ENCODE measurements around the gene BMAL2.

Gene BMAL2

GRCh38 chr12:27338473-27338872 lies 5.8 kb downstream of the BMAL2 start:
- TF ChIP-seq RARB (CRISPR knock-in tag; IDR thresholded peaks at IDR 0.05) (no peak), ZFP3 (CRISPR knock-in tag; IDR thresholded peaks at IDR 0.05) (no peak), SNAI2 (CRISPR knock-in tag; IDR thresholded peaks at IDR 0.05) (no peak), POU6F1 (CRISPR knock-in tag; IDR thresholded peaks at IDR 0.05; ENCODE audit: borderline replicate concordance, low read depth) (no peak), ZC3H10 (CRISPR knock-in tag; IDR thresholded peaks at IDR 0.05) (no peak), ESRRG (CRISPR knock-in tag; IDR thresholded peaks at IDR 0.05) (no peak), CSDC2 (CRISPR knock-in tag; IDR thresholded peaks at IDR 0.05) (no peak), TCF4 (CRISPR knock-in tag; IDR thresholded peaks at IDR 0.05; ENCODE audit: borderline replicate concordance) (no peak), OSR1 (CRISPR knock-in tag; IDR thresholded peaks at IDR 0.05) (no peak), TOX (CRISPR knock-in tag; IDR thresholded peaks at IDR 0.05; ENCODE audit: borderline replicate concordance) (no peak), ZNF8 (CRISPR knock-in tag; IDR thresholded peaks at IDR 0.05) (no peak), ZNF565 (CRISPR knock-in tag; conservative IDR thresholded peaks at IDR 0.05; ENCODE audit: low read depth) (no peak), ZNF70 (CRISPR knock-in tag; IDR thresholded peaks at IDR 0.05) (no peak), ZFP30 (CRISPR knock-in tag; IDR thresholded peaks at IDR 0.05) (no peak), ISL1 (CRISPR knock-in tag; IDR thresholded peaks at IDR 0.05) (no peak)
- TF ChIP-seq, protein P1, sequence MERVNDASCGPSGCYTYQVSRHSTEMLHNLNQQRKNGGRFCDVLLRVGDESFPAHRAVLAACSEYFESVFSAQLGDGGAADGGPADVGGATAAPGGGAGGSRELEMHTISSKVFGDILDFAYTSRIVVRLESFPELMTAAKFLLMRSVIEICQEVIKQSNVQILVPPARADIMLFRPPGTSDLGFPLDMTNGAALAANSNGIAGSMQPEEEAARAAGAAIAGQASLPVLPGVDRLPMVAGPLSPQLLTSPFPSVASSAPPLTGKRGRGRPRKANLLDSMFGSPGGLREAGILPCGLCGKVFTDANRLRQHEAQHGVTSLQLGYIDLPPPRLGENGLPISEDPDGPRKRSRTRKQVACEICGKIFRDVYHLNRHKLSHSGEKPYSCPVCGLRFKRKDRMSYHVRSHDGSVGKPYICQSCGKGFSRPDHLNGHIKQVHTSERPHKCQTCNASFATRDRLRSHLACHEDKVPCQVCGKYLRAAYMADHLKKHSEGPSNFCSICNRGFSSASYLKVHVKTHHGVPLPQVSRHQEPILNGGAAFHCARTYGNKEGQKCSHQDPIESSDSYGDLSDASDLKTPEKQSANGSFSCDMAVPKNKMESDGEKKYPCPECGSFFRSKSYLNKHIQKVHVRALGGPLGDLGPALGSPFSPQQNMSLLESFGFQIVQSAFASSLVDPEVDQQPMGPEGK (CRISPR knock-in tag; IDR thresholded peaks at IDR 0.05; ENCODE audit: borderline replicate concordance): no peak
- TF ChIP-seq, protein P2, sequence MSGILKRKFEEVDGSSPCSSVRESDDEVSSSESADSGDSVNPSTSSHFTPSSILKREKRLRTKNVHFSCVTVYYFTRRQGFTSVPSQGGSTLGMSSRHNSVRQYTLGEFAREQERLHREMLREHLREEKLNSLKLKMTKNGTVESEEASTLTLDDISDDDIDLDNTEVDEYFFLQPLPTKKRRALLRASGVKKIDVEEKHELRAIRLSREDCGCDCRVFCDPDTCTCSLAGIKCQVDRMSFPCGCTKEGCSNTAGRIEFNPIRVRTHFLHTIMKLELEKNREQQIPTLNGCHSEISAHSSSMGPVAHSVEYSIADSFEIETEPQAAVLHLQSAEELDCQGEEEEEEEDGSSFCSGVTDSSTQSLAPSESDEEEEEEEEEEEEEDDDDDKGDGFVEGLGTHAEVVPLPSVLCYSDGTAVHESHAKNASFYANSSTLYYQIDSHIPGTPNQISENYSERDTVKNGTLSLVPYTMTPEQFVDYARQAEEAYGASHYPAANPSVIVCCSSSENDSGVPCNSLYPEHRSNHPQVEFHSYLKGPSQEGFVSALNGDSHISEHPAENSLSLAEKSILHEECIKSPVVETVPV (CRISPR knock-in tag; IDR thresholded peaks at IDR 0.05): no peak
- TF ChIP-seq, protein P3, sequence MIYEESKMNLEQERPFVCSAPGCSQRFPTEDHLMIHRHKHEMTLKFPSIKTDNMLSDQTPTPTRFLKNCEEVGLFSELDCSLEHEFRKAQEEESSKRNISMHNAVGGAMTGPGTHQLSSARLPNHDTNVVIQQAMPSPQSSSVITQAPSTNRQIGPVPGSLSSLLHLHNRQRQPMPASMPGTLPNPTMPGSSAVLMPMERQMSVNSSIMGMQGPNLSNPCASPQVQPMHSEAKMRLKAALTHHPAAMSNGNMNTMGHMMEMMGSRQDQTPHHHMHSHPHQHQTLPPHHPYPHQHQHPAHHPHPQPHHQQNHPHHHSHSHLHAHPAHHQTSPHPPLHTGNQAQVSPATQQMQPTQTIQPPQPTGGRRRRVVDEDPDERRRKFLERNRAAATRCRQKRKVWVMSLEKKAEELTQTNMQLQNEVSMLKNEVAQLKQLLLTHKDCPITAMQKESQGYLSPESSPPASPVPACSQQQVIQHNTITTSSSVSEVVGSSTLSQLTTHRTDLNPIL (CRISPR knock-in tag; IDR thresholded peaks at IDR 0.05; ENCODE audit: low read depth): no peak
- ATAC-seq: no peak

GRCh38 chr12:27340971-27341370 lies 8.3 kb downstream of the BMAL2 start:
- ATAC-seq: no peak

GRCh38 chr12:27342536-27342935 lies 9.9 kb downstream of the BMAL2 start:
- ATAC-seq: no peak; the same call in 1 of the 3 replicates
- TF ChIP-seq ESRRG (CRISPR knock-in tag; IDR thresholded peaks at IDR 0.05): no peak

More at GRCh38 chr12:27340971-27341370, 8.3 kb downstream of the BMAL2 start:
- TF ChIP-seq RARB (CRISPR knock-in tag; IDR thresholded peaks at IDR 0.05) (no peak), CSDC2 (CRISPR knock-in tag; IDR thresholded peaks at IDR 0.05) (no peak)

- no peak for TF ChIP-seq ZNF565 (CRISPR knock-in tag; conservative IDR thresholded peaks at IDR 0.05; ENCODE audit: low read depth)
- no peak for TF ChIP-seq ESRRG (CRISPR knock-in tag; IDR thresholded peaks at IDR 0.05)
- no peak for TF ChIP-seq ZNF8 (CRISPR knock-in tag; IDR thresholded peaks at IDR 0.05)
- TF ChIP-seq ISL1 (CRISPR knock-in tag; IDR thresholded peaks at IDR 0.05): peak; percentile 13; the same call in 1 of the 2 replicates
- peak; percentile 98 for ATAC-seq
Measured at GRCh38 chr12:27343255-27344000, 10.8 kb downstream of the BMAL2 start.

GRCh38 chr12:27344246-27344645 lies 11.6 kb downstream of the BMAL2 start:
- ATAC-seq: no peak

More at GRCh38 chr12:27344246-27344645, 11.6 kb downstream of the BMAL2 start:
- no peak for TF ChIP-seq SNAI2 (CRISPR knock-in tag; IDR thresholded peaks at IDR 0.05)
- no peak for TF ChIP-seq CSDC2 (CRISPR knock-in tag; IDR thresholded peaks at IDR 0.05)
- no peak for TF ChIP-seq BACH2 (CRISPR knock-in tag; IDR thresholded peaks at IDR 0.05; ENCODE audit: borderline replicate concordance)
- TF ChIP-seq ZC3H10 (CRISPR knock-in tag; IDR thresholded peaks at IDR 0.05): no peak
- no peak for TF ChIP-seq ZNF565 (CRISPR knock-in tag; conservative IDR thresholded peaks at IDR 0.05; ENCODE audit: low read depth)
- no peak for TF ChIP-seq ZNF8 (CRISPR knock-in tag; IDR thresholded peaks at IDR 0.05)
- TF ChIP-seq ZFP30 (CRISPR knock-in tag; IDR thresholded peaks at IDR 0.05): no peak
- TF ChIP-seq RARB (CRISPR knock-in tag; IDR thresholded peaks at IDR 0.05): no peak
- TF ChIP-seq, protein P1 (CRISPR knock-in tag; IDR thresholded peaks at IDR 0.05; ENCODE audit: borderline replicate concordance): no peak
- TF ChIP-seq, protein P3 (CRISPR knock-in tag; IDR thresholded peaks at IDR 0.05; ENCODE audit: low read depth): no peak
- no peak for TF ChIP-seq OSR1 (CRISPR knock-in tag; IDR thresholded peaks at IDR 0.05)
- no peak for TF ChIP-seq ISL1 (CRISPR knock-in tag; IDR thresholded peaks at IDR 0.05)
